Muscle layer of colon (tissue), 2 donors: ENCODE results near the gene CHST13.

Experiments
- H3K27ac ChIP-seq: one replicate; pipeline ENCODE4 v1.7.0; 2013; ENCODE audit warnings: low read depth, mild to moderate bottlenecking, low read length, moderate library complexity
- H3K27me3 ChIP-seq, 2 donors: one replicate each; pipeline ENCODE4 v1.7.0; 2013; ENCODE audit warnings: low read length in 2 of 2, mild to moderate bottlenecking in 2 of 2; ENCODE audit not compliant: insufficient read depth in 2 of 2, control insufficient read depth in 1 of 2
- H3K36me3 ChIP-seq: one replicate; pipeline ENCODE4 v1.7.0; 2013; ENCODE audit warnings: mild to moderate bottlenecking, low read length; ENCODE audit not compliant: insufficient read depth
- H3K4me1 ChIP-seq: one replicate; pipeline ENCODE4 v1.7.0; 2013; ENCODE audit warnings: mild to moderate bottlenecking, low read length; ENCODE audit not compliant: insufficient read depth
- H3K4me3 ChIP-seq, 2 donors: one replicate each; pipeline ENCODE4 v1.7.0; 2013; ENCODE audit warnings: low read length in 2 of 2, low read depth in 1 of 2, mild to moderate bottlenecking in 1 of 2, moderate library complexity in 1 of 2
- H3K9ac ChIP-seq: one replicate; pipeline ENCODE4 v1.7.0; 2013; ENCODE audit warnings: low read length
- H3K9me3 ChIP-seq: one replicate; pipeline ENCODE4 v1.7.0; 2013; ENCODE audit warnings: mild to moderate bottlenecking, low read length
- donor health status: abdominal sarcoma.
- donor health status: Adenocarcinoma of cecum.

Gene CHST13

GRCh38 chr3:126512026-126512425, 11.9 kb upstream of the CHST13 start:
- H3K9me3 ChIP-seq: no peaks in the 10 kb centered on the region
- no peaks in the 10 kb centered on the region for H3K27me3 ChIP-seq
- no peaks in the 10 kb centered on the region for H3K36me3 ChIP-seq
- no peak overlapping the region for H3K4me3 ChIP-seq
- H3K9ac ChIP-seq: no peak overlapping the region
- no peaks in the 10 kb centered on the region for H3K4me1 ChIP-seq
- no peak overlapping the region for H3K27ac ChIP-seq

DNA sequence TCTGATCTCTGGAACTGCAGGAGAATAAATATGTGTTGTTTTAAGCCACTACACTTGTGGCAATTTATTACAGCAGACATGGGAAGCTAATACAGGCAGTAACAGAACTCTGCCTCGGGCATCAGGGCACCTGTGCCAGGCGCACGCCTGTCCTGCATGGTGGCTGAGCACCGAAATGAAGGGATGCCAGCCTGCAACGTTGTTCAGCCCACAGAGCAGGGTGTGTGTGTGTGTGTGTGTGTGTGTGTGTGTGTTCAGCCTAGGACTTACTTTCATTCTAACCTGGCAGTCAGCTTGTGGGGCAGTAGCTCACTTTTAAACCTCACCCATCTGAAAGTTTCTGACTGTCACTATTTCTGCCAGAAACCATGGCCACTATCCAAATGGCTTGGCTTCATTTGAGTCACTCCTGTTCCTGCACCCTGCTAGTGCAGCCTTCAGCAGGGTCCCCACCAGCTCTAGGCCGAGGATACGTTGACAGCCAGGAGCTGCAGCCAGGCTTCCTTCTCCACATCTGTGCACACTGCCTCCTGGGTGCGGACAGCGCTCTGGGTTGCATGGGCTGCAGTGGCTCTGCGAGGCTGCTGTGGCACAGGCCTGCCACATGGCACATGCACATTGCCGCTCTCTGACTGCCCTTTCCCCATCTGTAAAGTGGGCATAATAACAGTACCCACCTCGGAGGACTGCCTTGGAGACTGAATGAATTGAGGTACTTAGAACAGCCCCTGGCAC, 10.9 kb upstream of the CHST13 start:
- H3K4me3 ChIP-seq: no peak overlapping the region
- no peak overlapping the region for H3K9ac ChIP-seq
- H3K4me1 ChIP-seq: no peaks in the 10 kb centered on the region
- no peak overlapping the region for H3K27ac ChIP-seq
- H3K27me3 ChIP-seq: no peaks in the 10 kb centered on the region
- H3K9me3 ChIP-seq: no peaks in the 10 kb centered on the region
- H3K36me3 ChIP-seq: no peaks in the 10 kb centered on the region

DNA sequence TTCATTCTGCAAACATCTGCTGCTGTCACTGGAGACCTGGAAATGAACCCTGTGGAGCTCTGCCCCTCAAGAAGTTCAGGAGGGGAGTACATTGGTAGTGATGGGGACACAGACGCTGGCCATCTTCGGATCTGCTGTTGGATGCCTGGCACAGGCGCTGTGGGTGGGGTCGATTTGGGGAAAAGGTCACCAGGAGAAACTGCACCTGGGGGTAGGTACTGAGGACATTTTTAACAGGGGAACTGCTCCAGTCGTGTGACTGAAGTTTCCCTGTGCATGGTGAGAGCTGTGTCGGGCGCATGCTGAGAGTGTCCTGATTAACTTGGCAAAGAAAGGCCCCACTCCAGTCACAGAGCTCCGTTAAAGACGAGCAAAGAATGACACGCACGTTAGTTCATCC, 9.8 kb upstream of the CHST13 start:
- Histone ChIP-seq H3K9me3 (no peaks in the 10 kb centered on the region), H3K27ac (no peak overlapping the region), H3K36me3 (no peaks in the 10 kb centered on the region), H3K4me1 (no peaks in the 10 kb centered on the region), H3K4me3 (no peak overlapping the region), H3K27me3 (peaks cover 0 to 6% of the 10 kb centered on the region in 2 donors), H3K9ac (no peak overlapping the region)

GRCh38 chr3:126515066-126515706, 8.8 kb upstream of the CHST13 start:
- H3K27ac ChIP-seq: no peak overlapping the region
- H3K36me3 ChIP-seq: no peaks in the 10 kb centered on the region
- no peaks in the 10 kb centered on the region for H3K4me1 ChIP-seq
- H3K9me3 ChIP-seq: no peaks in the 10 kb centered on the region
- no peak overlapping the region for H3K4me3 ChIP-seq
- no peak overlapping the region for H3K9ac ChIP-seq
- H3K27me3 ChIP-seq: peaks cover 0 to 6% of the 10 kb centered on the region in 2 donors

- Histone ChIP-seq H3K27me3 (peaks cover 0 to 6% of the 10 kb centered on the region in 2 donors), H3K9ac (no peak overlapping the region), H3K4me3 (no peak overlapping the region), H3K9me3 (no peaks in the 10 kb centered on the region), H3K27ac (no peak overlapping the region), H3K36me3 (no peaks in the 10 kb centered on the region), H3K4me1 (no peaks in the 10 kb centered on the region)
Observed at GRCh38 chr3:126516152-126516935, 7.6 kb upstream of the CHST13 start.

DNA sequence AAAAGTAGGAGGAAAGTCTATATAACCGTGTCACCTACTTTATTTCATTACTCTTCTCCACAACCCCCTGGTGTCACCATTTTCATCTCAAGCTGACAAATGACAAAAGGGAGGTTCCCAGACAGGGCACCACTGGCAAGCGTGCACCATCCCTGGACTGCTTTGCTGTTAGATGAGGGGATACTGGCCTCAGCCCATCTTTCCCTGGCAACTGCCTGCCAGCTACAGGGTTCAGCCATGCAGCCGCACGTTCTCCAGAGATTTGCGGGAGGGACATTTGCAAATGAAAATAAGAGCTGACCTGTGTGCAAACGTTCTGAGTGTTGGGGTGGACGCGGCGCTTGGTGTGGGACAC, 7.0 kb upstream of the CHST13 start:
- peaks cover 0 to 6% of the 10 kb centered on the region in 2 donors for H3K27me3 ChIP-seq
- no peak overlapping the region for H3K9ac ChIP-seq
- no peak overlapping the region for H3K4me3 ChIP-seq
- H3K36me3 ChIP-seq: no peaks in the 10 kb centered on the region
- no peaks in the 10 kb centered on the region for H3K9me3 ChIP-seq
- no peak overlapping the region for H3K27ac ChIP-seq
- H3K4me1 ChIP-seq: no peaks in the 10 kb centered on the region

GRCh38 chr3:126517291-126517951, 6.5 kb upstream of the CHST13 start, which contains the start of gene UROC1:
UROC1 (minus strand) TSS chr3:126517773; CDS start chr3:126517719, 54 bp downstream.
- Histone ChIP-seq H3K9ac (no peak within 1 kb of the TSS), H3K4me1 (no peaks in the 10 kb centered on the region), H3K9me3 (no peaks in the 10 kb centered on the region), H3K4me3 (no peak within 1 kb of the TSS), H3K36me3 (no peaks in the 10 kb centered on the region), H3K27ac (no peak within 1 kb of the TSS), H3K27me3 (peaks cover 1 to 6% of the 10 kb centered on the region in 2 donors)

DNA sequence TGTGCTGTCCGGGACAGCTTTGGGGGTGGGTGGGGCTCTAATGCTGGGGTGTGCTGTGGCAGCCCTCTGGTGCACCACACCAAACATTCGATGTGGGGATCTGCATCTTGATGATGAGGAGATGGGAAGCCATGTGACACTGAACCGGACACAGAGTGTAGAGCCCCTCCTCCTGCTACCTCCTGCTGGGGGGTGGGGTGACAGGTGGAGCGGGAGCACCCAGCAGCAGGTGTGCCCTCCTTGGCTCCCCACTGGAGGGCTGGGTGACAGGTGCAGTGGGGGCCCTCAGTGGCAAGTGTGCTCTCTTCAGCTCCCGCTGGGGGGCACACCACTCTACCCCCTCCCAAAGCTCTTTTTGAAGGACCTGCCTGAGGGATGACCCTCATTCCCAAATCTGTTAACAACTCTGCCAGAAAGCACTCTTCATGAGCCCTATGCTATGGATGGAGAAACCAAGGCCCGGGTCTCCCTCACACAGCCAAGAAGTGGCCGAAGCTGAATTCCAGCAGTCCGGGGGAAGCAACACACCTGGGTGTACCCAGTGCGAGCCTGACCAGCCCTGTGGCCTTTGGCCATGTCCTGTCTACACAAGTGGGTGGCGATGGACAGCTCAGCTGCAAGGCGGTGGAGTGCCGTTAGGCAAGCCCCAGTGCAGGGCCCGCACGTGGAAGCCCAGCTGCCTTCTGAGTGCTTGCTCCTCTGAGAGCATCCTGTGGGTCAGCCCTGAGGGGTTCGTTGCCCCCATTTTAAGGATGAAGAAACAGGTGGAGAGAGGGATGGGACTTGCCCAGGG, 5.8 kb upstream of the CHST13 start:
- Histone ChIP-seq H3K36me3 (no peaks in the 10 kb centered on the region), H3K9ac (no peak overlapping the region), H3K27me3 (peaks cover 6 to 9% of the 10 kb centered on the region in 2 donors), H3K9me3 (no peaks in the 10 kb centered on the region), H3K4me3 (no peak overlapping the region), H3K27ac (no peak overlapping the region), H3K4me1 (no peaks in the 10 kb centered on the region)

GRCh38 chr3:126518779-126519177, 5.2 kb upstream of the CHST13 start:
- no peaks in the 10 kb centered on the region for H3K9me3 ChIP-seq
- no peak overlapping the region for H3K4me3 ChIP-seq
- H3K9ac ChIP-seq: no peak overlapping the region
- peaks cover 9 to 11% of the 10 kb centered on the region in 2 donors for H3K27me3 ChIP-seq
- H3K36me3 ChIP-seq: no peaks in the 10 kb centered on the region
- H3K4me1 ChIP-seq: no peaks in the 10 kb centered on the region
- H3K27ac ChIP-seq: no peak overlapping the region

DNA sequence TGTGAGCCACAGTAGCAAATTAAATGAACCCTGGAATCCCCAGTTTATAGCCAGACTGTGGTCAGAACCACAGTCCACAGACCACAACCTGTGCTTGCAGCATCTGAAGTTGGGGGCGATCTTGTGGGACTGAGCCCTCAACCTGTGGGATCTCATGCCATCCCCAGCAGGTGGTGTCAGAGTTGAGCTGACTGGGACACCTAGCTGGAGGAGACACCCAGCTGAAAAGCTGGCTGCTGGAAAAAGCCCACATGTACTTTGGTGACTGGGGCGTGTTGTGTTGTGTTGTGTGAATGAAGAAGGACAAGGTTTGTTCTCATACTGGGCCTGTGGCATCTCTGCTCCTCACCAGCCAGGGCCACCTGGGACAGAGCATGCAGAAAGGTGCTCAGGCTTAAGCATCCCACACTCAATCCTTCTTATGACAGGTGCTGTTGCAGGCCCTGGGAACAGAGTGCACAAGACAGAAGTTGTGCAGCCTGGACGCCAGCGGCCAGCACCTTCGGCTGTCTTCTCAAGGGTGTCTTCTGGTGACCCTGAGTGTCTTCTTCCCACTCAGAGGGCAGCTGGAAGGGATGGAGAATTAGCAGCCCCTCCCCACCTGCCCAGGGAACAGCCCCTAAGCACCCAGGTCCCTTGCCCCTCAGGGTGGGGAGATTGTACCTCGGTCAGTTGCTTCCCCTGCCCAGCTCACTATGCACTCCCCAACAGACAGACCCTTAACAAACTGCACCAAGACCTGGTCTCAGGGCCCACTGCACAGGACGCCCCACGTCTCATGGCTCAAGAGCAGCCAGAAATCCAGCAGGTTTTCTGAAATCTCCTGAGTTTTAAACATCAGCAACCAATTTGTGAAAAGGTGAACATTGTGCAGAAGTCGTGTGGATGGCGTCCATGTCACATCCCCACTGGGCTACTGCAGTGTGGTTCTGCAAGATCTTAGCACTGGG, 4.2 kb upstream of the CHST13 start:
- Histone ChIP-seq H3K9ac (no peak overlapping the region), H3K4me3 (no peak overlapping the region), H3K9me3 (no peaks in the 10 kb centered on the region), H3K27ac (no peak overlapping the region), H3K27me3 (peaks cover 9 to 19% of the 10 kb centered on the region in 2 donors), H3K36me3 (no peaks in the 10 kb centered on the region), H3K4me1 (peaks cover 3% of the 10 kb centered on the region)
